Suprapubic skin (tissue), 4 donors: ENCODE results near the gene PDCD4.

Experiments
- CTCF ChIP-seq, 2 donors: fragments of 200-600 bp in 1 of 2; fragments of 450-650 bp in 1 of 2; sonication (generic) in 1 of 2; IDR thresholded peaks; one replicate each; pipeline ENCODE4 v1.5.1; 2016 to 2019; ENCODE audit warnings: antibody characterized with exemption in 2 of 2, mild to moderate bottlenecking in 1 of 2, moderate library complexity in 1 of 2
- EP300 ChIP-seq: sonication (generic); formaldehyde crosslinking; IDR thresholded peaks from one replicate; pipeline ENCODE4 v1.6.1; 2017; ENCODE audit warnings: antibody characterized with exemption
- POLR2A ChIP-seq, 2 donors: fragments of 450-650 bp; IDR thresholded peaks; one replicate each; pipeline ENCODE4 v1.6.1; 2017; ENCODE audit warnings: antibody characterized with exemption in 2 of 2, mild to moderate bottlenecking in 2 of 2, moderate library complexity in 2 of 2
- POLR2AphosphoS5 ChIP-seq, 3 donors: sonication (generic); formaldehyde crosslinking; IDR thresholded peaks; one replicate each; pipeline ENCODE4 v1.6.1; 2017; ENCODE audit warnings: antibody characterized with exemption in 3 of 3

GRCh38 chr10:110857265-110858171 is 14.2 kb upstream of the PDCD4 start:
- TF ChIP-seq CTCF (IDR thresholded peaks at IDR 0.05) (no peak), EP300 (no peak), POLR2A (IDR thresholded peaks at IDR 0.05) (no peak), POLR2AphosphoS5 (IDR thresholded peaks at IDR 0.05) (peak in 1 of 3 donors; percentile 65)
